HG02759 (cell line): Measurements from ENCODE around the gene QARS1.

Experiments used
- ATAC-seq: cut with Tn5 transposase; IDR thresholded peaks from one replicate; pipeline ENCODE4 v1.9.1; 2021; ENCODE audit warnings: mild to moderate bottlenecking, moderate library complexity; ENCODE audit not compliant: unreplicated experiment

Gene QARS1

GRCh38 chr3:49054344-49054862 is 50.2 kb downstream of the QARS1 start:
- ATAC-seq, result no peak

- ATAC-seq, result no peak
Observed at GRCh38 chr3:49053543-49053942, 51.0 kb downstream of the QARS1 start.
